Natural killer cell (primary cell): ENCODE results near the gene SRSF2. TPM values are rescaled to one million over a fixed set of nuclear protein-coding genes. Genes with fewer than 3 reads are reported as not detected.
"Not testable (repeated sequence)": the region's sequence is repeated elsewhere in the genome, so short reads cannot be mapped to it uniquely, and the experiment has no call there.

ENCODE experiments used
- ATAC-seq, 3 donors: fragments of 150-1000 bp in 2 of 3; fragments of 200-7000 bp in 1 of 3; cut with Tn5 transposase; 1 replicate in 1 of 3; 2 replicates in 2 of 3; pipeline ENCODE4 v1.10.0; 2021; ENCODE audit warnings: mild to moderate bottlenecking in 2 of 3, moderate library complexity in 2 of 3
- DNase-seq, 2 donors: peaks; one replicate each; pipeline versions ENCODE4 v3.0.0 to v3.0.0-alpha.2; 2013 to 2021; ENCODE audit warnings: mixed read lengths in 1 of 2
- H3K27ac ChIP-seq: one replicate; pipeline ENCODE4 v1.5.1; 2013; ENCODE audit warnings: mild to moderate bottlenecking, low read length
- H3K27me3 ChIP-seq: one replicate; pipeline ENCODE4 v1.6.1; 2013; ENCODE audit warnings: low read length; ENCODE audit not compliant: control insufficient read depth, insufficient read depth
- H3K36me3 ChIP-seq: one replicate; pipeline ENCODE4 v1.6.1; 2013; ENCODE audit warnings: low read length; ENCODE audit not compliant: control insufficient read depth, insufficient read depth
- H3K4me1 ChIP-seq: one replicate; pipeline ENCODE4 v1.6.1; 2013; ENCODE audit warnings: low read length; ENCODE audit not compliant: control insufficient read depth, insufficient read depth
- H3K4me3 ChIP-seq: one replicate; pipeline ENCODE4 v1.5.1; 2013; ENCODE audit warnings: low read length
- H3K9me3 ChIP-seq: one replicate; pipeline ENCODE4 v1.6.1; 2013; ENCODE audit warnings: low read length; ENCODE audit not compliant: control insufficient read depth, insufficient read depth
- H3K27ac Mint-ChIP-seq, 2 donors: one replicate each; pipeline ENCODE4 v1.8.0; 2022; ENCODE audit warnings: mild to moderate bottlenecking in 2 of 2, mixed read lengths in 2 of 2, moderate library complexity in 1 of 2
- H3K27me3 Mint-ChIP-seq, 2 donors: one replicate each; pipeline ENCODE4 v1.8.0; 2022; ENCODE audit warnings: low read depth in 2 of 2, mixed read lengths in 2 of 2
- H3K36me3 Mint-ChIP-seq: one replicate; pipeline ENCODE4 v1.8.0; 2022; ENCODE audit warnings: mixed read lengths
- H3K4me1 Mint-ChIP-seq, 2 donors: one replicate each; pipeline ENCODE4 v1.8.0; 2022; ENCODE audit warnings: mixed read lengths in 2 of 2
- H3K4me3 Mint-ChIP-seq: one replicate; pipeline ENCODE4 v1.8.0; 2022; ENCODE audit warnings: mild to moderate bottlenecking, moderate library complexity, mixed read lengths
- H3K9me3 Mint-ChIP-seq, 2 donors: one replicate each; pipeline ENCODE4 v1.8.0; 2022; ENCODE audit warnings: mixed read lengths in 2 of 2
- WGBS: methylation state at CpG from one replicate; pipeline ENCODE4 v1.1.7; 2013; ENCODE audit warnings: missing lambda C conversion rate; ENCODE audit not compliant: insufficient coverage; 5-methylcytosine and 5-hydroxymethylcytosine counted together
- intact Hi-C: fragments of 100-400 bp; cut with micrococcal nuclease; formaldehyde crosslinking; loops from one replicate; pipeline ENCODE4 v1.14.2; 2022
- total RNA-seq, 4 donors: library from RNA; stranded (reverse); fragments of 120-200 nt in 1 of 4; gene quantifications; one replicate each; pipeline versions ENCODE4 v1.2.3 to v1.2.4, GENCODE V29; 2013 to 2022
- TF ChIP-seq, protein P1 (sequence below): fragments of 200-600 bp; IDR thresholded peaks from one replicate; pipeline ENCODE4 v1.8.0; 2022; ENCODE audit warnings: antibody characterized with exemption

SRSF2 gene
- total RNA-seq, 3 donors from 2014 or later (not counting 1 experiment from before 2014, with no cell fraction given) = 402 to 548 (median 503) TPM

- Mint-ChIP-seq H3K27ac (peak overlapping the region; percentile 94 to 99), H3K36me3 (peaks cover 7% of the 10 kb centered on the region)
- 91% methylated on average over 5 of the region's 5 CpGs for WGBS
Measured at GRCh38 chr17:76714336-76714735, 22.8 kb downstream of the SRSF2 start.

DNA sequence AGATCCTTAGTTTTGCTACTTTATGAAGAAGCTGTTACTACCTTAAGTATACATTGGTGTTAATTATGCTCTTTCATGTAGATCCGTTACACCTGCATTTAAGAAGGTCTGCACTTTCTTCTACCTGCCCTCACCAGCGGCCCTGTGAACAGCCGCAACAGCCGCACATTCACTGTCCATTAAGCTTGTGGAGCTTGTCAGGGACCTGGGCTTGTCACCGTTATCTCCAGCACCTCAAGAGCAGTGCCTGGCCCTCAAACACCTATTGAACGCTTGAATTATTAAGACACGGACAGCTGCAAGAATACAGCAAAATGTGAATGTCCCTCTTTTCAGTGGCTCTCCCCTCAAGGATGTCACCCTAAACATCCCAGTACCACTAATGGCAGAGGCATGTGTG is 23.4 kb downstream of the SRSF2 start:
- H3K9me3 Mint-ChIP-seq = no peaks in the 10 kb centered on the region
- Histone ChIP-seq H3K36me3 (peaks cover 32% of the 10 kb centered on the region), H3K27ac (no peak overlapping the region), H3K27me3 (no peaks in the 10 kb centered on the region), H3K4me3 (no peak overlapping the region), H3K4me1 (peaks cover 52% of the 10 kb centered on the region), H3K9me3 (no peaks in the 10 kb centered on the region)
- H3K27me3 Mint-ChIP-seq = no peaks in the 10 kb centered on the region
- TF ChIP-seq, protein P1, sequence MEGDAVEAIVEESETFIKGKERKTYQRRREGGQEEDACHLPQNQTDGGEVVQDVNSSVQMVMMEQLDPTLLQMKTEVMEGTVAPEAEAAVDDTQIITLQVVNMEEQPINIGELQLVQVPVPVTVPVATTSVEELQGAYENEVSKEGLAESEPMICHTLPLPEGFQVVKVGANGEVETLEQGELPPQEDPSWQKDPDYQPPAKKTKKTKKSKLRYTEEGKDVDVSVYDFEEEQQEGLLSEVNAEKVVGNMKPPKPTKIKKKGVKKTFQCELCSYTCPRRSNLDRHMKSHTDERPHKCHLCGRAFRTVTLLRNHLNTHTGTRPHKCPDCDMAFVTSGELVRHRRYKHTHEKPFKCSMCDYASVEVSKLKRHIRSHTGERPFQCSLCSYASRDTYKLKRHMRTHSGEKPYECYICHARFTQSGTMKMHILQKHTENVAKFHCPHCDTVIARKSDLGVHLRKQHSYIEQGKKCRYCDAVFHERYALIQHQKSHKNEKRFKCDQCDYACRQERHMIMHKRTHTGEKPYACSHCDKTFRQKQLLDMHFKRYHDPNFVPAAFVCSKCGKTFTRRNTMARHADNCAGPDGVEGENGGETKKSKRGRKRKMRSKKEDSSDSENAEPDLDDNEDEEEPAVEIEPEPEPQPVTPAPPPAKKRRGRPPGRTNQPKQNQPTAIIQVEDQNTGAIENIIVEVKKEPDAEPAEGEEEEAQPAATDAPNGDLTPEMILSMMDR = no peak
- peaks cover 7% of the 10 kb centered on the region for H3K36me3 Mint-ChIP-seq
- H3K4me3 Mint-ChIP-seq = peak overlapping the region; percentile 55
- ATAC-seq (no peak), DNase-seq (no peak)
- 98% methylated on average over 7 of the region's 7 CpGs for WGBS
- peaks cover 23 to 55% of the 10 kb centered on the region in 2 donors for H3K4me1 Mint-ChIP-seq
- peak overlapping the region; percentile 94 to 99 for H3K27ac Mint-ChIP-seq
- intact Hi-C loops = no loop called here

More at GRCh38 chr17:76714336-76714735, 22.8 kb downstream of the SRSF2 start:
- ATAC-seq (no peak), DNase-seq (no peak)
- Histone ChIP-seq H3K4me1 (peaks cover 46% of the 10 kb centered on the region), H3K27me3 (no peaks in the 10 kb centered on the region), H3K27ac (no peak overlapping the region), H3K4me3 (no peak overlapping the region), H3K36me3 (peaks cover 37% of the 10 kb centered on the region), H3K9me3 (no peaks in the 10 kb centered on the region)
- Mint-ChIP-seq H3K27me3 (no peaks in the 10 kb centered on the region), H3K4me3 (peak overlapping the region; percentile 55), H3K9me3 (no peaks in the 10 kb centered on the region), H3K4me1 (peaks cover 23 to 52% of the 10 kb centered on the region in 2 donors)
- TF ChIP-seq, protein P1 = no peak
- intact Hi-C loops = no loop called here

DNA sequence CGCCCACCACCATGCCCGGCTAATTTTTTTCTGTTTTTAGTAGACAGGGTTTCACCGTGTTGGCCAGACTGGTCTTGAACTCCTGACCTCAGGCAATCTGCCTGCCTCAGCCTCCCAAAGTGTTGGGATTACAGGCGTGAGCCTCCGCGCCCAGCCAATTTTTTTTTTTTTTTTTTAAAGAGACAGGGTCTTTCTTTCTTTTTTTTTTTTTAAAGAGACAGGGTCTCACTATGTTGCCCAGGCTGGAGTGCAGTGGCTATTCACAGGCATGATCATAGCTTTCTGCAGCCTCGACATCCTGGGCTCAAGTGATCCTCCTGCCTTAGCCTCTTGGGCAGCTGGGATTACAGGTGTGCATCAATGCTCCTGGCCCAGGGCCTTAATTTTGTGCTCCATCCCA is 24.8 kb downstream of the SRSF2 start:
- H3K27ac ChIP-seq, ATAC-seq, H3K27me3 Mint-ChIP-seq, H3K36me3 Mint-ChIP-seq, intact Hi-C loops, H3K9me3 ChIP-seq, H3K4me3 ChIP-seq, H3K27me3 ChIP-seq, DNase-seq, H3K9me3 Mint-ChIP-seq: not testable (repeated sequence)
- peak overlapping the region in 1 of 2 donors; percentile 99 for H3K27ac Mint-ChIP-seq
- H3K4me3 Mint-ChIP-seq = peak overlapping the region; percentile 32
- peaks cover 23 to 67% of the 10 kb centered on the region in 2 donors for H3K4me1 Mint-ChIP-seq
- Histone ChIP-seq H3K4me1 (peaks cover 53% of the 10 kb centered on the region), H3K36me3 (peaks cover 21% of the 10 kb centered on the region)
- 98% methylated on average over 7 of the region's 7 CpGs for WGBS

- H3K9me3 Mint-ChIP-seq = no peaks in the 10 kb centered on the region
- Histone ChIP-seq H3K9me3 (no peaks in the 10 kb centered on the region), H3K4me3 (peak within 1 kb of the TSS; percentile 34), H3K27me3 (no peaks in the 10 kb centered on the region), H3K36me3 (peaks cover 11% of the 10 kb centered on the region), H3K4me1 (peaks cover 40% of the 10 kb centered on the region), H3K27ac (no peak within 1 kb of the TSS)
- TF ChIP-seq, protein P1 = no peak
- intact Hi-C loops = no loop called here
- no peaks in the 10 kb centered on the region for H3K27me3 Mint-ChIP-seq
- ATAC-seq (peak; percentile 77 to 90 (median 87)), DNase-seq (peak; percentile 76 to 80)
- H3K27ac Mint-ChIP-seq = peak within 1 kb of the TSS; percentile 82 to 99
- peak within 1 kb of the TSS; percentile 80 for H3K4me3 Mint-ChIP-seq
- WGBS = 10% methylated on average over 56 of the region's 56 CpGs
- H3K4me1 Mint-ChIP-seq = peaks cover 15 to 65% of the 10 kb centered on the region in 2 donors
- H3K36me3 Mint-ChIP-seq = peaks cover under 1% of the 10 kb centered on the region
Measured at GRCh38 chr17:76710863-76711611, 26.1 kb downstream of the SRSF2 start, which contains the start of gene MXRA7. Gene MXRA7 (minus strand): TSS chr17:76710965. CDS start chr17:76710946, 19 bp downstream.

- H3K36me3 Mint-ChIP-seq, H3K27me3 ChIP-seq, H3K9me3 Mint-ChIP-seq, H3K27ac ChIP-seq, H3K36me3 ChIP-seq, H3K27me3 Mint-ChIP-seq, intact Hi-C loops, H3K9me3 ChIP-seq: not testable (repeated sequence)
- peak overlapping the region; percentile 41 to 52 for H3K27ac Mint-ChIP-seq
- WGBS = 13% methylated on average over 42 of the region's 79 CpGs
- DNase-seq (peak; percentile 36 to 49), ATAC-seq (peak; percentile 11 to 22 (median 13))
- peaks cover 6 to 57% of the 10 kb centered on the region in 2 donors for H3K4me1 Mint-ChIP-seq
- peaks cover 32% of the 10 kb centered on the region for H3K4me1 ChIP-seq
- H3K4me3 ChIP-seq = peak overlapping the region; percentile 34
- H3K4me3 Mint-ChIP-seq = peak overlapping the region; percentile 78
Measured at GRCh38 chr17:76709951-76710862, 26.9 kb downstream of the SRSF2 start.
